Measurements from ENCODE around the gene UBE2H.

DNA sequence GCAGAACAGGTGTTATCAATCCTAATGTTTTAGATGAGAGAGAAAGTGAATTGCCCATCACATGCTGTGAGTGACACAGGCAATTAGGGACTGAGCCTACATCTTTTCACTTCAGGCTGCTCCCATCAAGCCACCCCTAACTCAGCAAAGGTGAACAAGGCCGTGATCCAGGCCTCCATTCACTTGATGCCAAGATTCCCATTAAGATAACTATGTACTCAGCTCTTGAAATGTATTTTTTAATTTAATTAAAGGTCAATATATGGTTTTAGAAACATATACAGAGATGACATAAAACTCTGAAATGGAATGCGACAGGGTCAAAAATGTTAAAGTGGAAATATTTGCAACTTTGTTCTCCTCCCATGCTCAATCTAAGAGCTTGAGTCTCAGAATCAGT lies 27.9 kb upstream of the UBE2H start:
- TF ChIP-seq, protein P1, sequence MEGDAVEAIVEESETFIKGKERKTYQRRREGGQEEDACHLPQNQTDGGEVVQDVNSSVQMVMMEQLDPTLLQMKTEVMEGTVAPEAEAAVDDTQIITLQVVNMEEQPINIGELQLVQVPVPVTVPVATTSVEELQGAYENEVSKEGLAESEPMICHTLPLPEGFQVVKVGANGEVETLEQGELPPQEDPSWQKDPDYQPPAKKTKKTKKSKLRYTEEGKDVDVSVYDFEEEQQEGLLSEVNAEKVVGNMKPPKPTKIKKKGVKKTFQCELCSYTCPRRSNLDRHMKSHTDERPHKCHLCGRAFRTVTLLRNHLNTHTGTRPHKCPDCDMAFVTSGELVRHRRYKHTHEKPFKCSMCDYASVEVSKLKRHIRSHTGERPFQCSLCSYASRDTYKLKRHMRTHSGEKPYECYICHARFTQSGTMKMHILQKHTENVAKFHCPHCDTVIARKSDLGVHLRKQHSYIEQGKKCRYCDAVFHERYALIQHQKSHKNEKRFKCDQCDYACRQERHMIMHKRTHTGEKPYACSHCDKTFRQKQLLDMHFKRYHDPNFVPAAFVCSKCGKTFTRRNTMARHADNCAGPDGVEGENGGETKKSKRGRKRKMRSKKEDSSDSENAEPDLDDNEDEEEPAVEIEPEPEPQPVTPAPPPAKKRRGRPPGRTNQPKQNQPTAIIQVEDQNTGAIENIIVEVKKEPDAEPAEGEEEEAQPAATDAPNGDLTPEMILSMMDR (IDR thresholded peaks at IDR 0.05), result no peak
- no peak for TF ChIP-seq POLR2A (IDR thresholded peaks at IDR 0.05)
- TF ChIP-seq POLR2AphosphoS5 (IDR thresholded peaks at IDR 0.05), result no peak
- no peak for TF ChIP-seq EP300 (IDR thresholded peaks at IDR 0.05)

All from upper lobe of left lung (tissue), 4 donors.